Stimulated activated CD4-positive, alpha-beta T cell treated with anti-CD3 and anti-CD28 coated beads, Interleukin-4, amount 100 ng/mL, for 24 hours (primary cell): ENCODE data around the gene ARID1B.

Experiments used
- DNase-seq: peaks from one replicate; pipeline ENCODE4 v3.0.0-alpha.2; 2020

ARID1B gene

GRCh38 chr6:157088841-157089240 is 311.7 kb downstream of the ARID1B start:
- no peak for DNase-seq

GRCh38 chr6:157089258-157089657 is 312.1 kb downstream of the ARID1B start:
- no peak for DNase-seq

GRCh38 chr6:157089851-157090250 is 312.7 kb downstream of the ARID1B start:
- no peak for DNase-seq

- no peak for DNase-seq
Measured at GRCh38 chr6:157090736-157091135, 313.6 kb downstream of the ARID1B start.

- no peak for DNase-seq
Measured at GRCh38 chr6:157091243-157091642, 314.1 kb downstream of the ARID1B start.

GRCh38 chr6:157091856-157092460 is 314.8 kb downstream of the ARID1B start:
- DNase-seq, result no peak

- no peak for DNase-seq
Measured at GRCh38 chr6:157092736-157093135, 315.6 kb downstream of the ARID1B start.

- no peak for DNase-seq
Measured at GRCh38 chr6:157093536-157093935, 316.4 kb downstream of the ARID1B start.

- no peak for DNase-seq
Measured at GRCh38 chr6:157094038-157094437, 316.9 kb downstream of the ARID1B start.

GRCh38 chr6:157095084-157095483 is 317.9 kb downstream of the ARID1B start:
- no peak for DNase-seq

- DNase-seq, result no peak
Measured at GRCh38 chr6:157095569-157095968, 318.4 kb downstream of the ARID1B start.

GRCh38 chr6:157096105-157096504 is 318.9 kb downstream of the ARID1B start:
- DNase-seq, result no peak

GRCh38 chr6:157096522-157096921 is 319.3 kb downstream of the ARID1B start:
- DNase-seq, result no peak

GRCh38 chr6:157097255-157097955 is 320.2 kb downstream of the ARID1B start:
- no peak for DNase-seq

- no peak for DNase-seq
Measured at GRCh38 chr6:157098999-157099398, 321.8 kb downstream of the ARID1B start.

- peak; percentile 70 for DNase-seq
Measured at GRCh38 chr6:157099912-157100593, 322.9 kb downstream of the ARID1B start.

GRCh38 chr6:157101166-157101565 is 324.0 kb downstream of the ARID1B start:
- no peak for DNase-seq

- no peak for DNase-seq
Measured at GRCh38 chr6:157104803-157105202, 327.6 kb downstream of the ARID1B start.

GRCh38 chr6:157106487-157106886 is 329.3 kb downstream of the ARID1B start:
- DNase-seq, result peak; percentile 36

GRCh38 chr6:157107571-157107914 is 330.4 kb downstream of the ARID1B start:
- DNase-seq, result no peak

GRCh38 chr6:157107915-157108651 is 330.9 kb downstream of the ARID1B start:
- DNase-seq, result peak; percentile 20

GRCh38 chr6:157108923-157109322 is 331.7 kb downstream of the ARID1B start:
- no peak for DNase-seq

- DNase-seq, result no peak
Measured at GRCh38 chr6:157110607-157111006, 333.4 kb downstream of the ARID1B start.

GRCh38 chr6:157113389-157113788 is 336.2 kb downstream of the ARID1B start:
- no peak for DNase-seq
